ENCODE measurements around the gene GSTM2. TPM values are rescaled to one million over a fixed set of nuclear protein-coding genes. Genes with fewer than 3 reads are reported as not detected.
"Not testable (repeated sequence)": the region's sequence is repeated elsewhere in the genome, so short reads cannot be mapped to it uniquely, and the experiment has no call there.

GSTM2 gene
- total RNA-seq, 2 experiments from 2014 or later = 106 to 107 TPM

GRCh38 chr1:109664671-109665070 is 3.2 kb upstream of the GSTM2 start:
- TF ChIP-seq, protein P1, sequence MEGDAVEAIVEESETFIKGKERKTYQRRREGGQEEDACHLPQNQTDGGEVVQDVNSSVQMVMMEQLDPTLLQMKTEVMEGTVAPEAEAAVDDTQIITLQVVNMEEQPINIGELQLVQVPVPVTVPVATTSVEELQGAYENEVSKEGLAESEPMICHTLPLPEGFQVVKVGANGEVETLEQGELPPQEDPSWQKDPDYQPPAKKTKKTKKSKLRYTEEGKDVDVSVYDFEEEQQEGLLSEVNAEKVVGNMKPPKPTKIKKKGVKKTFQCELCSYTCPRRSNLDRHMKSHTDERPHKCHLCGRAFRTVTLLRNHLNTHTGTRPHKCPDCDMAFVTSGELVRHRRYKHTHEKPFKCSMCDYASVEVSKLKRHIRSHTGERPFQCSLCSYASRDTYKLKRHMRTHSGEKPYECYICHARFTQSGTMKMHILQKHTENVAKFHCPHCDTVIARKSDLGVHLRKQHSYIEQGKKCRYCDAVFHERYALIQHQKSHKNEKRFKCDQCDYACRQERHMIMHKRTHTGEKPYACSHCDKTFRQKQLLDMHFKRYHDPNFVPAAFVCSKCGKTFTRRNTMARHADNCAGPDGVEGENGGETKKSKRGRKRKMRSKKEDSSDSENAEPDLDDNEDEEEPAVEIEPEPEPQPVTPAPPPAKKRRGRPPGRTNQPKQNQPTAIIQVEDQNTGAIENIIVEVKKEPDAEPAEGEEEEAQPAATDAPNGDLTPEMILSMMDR (IDR thresholded peaks at IDR 0.05) = no peak
- intact Hi-C loops (cut with DNase I, micrococcal nuclease) = loop anchor here in 1 of 2 experiments (5.0 kb wide), 1 partner anchor 52 kb away; no protein-coding TSS in a partner anchor
- ChIA-PET CTCF (no interaction called here), POLR2A (no interaction called here)
- no peak overlapping the region for H3K4me3 Mint-ChIP-seq
- no peaks in the 10 kb centered on the region for H3K27me3 ChIP-seq (ENCODE audit: control insufficient read depth in 1 of 2, insufficient read depth in 2 of 2, low read length in 2 of 2)
- no peak overlapping the region for H3K27ac ChIP-seq (ENCODE audit: low read depth in 1 of 2, low read length in 2 of 2)
- no peak overlapping the region for H3K4me3 ChIP-seq (ENCODE audit: low read length)
- peaks cover 27% of the 10 kb centered on the region for H3K36me3 Mint-ChIP-seq (ENCODE audit: low read depth)
- H3K9me3 ChIP-seq (ENCODE audit: control insufficient read depth in 1 of 2, insufficient read depth in 1 of 2, low read length in 2 of 2) = no peaks in the 10 kb centered on the region
- H3K4me1 Mint-ChIP-seq (ENCODE audit: low read depth) = peaks cover 17% of the 10 kb centered on the region
- no peaks in the 10 kb centered on the region for H3K9me3 Mint-ChIP-seq
- DNase-seq (no peak), ATAC-seq (ENCODE audit: poor library complexity) (no peak)
- H3K27ac Mint-ChIP-seq = no peak overlapping the region
- H3K36me3 ChIP-seq (ENCODE audit: insufficient read depth, low read length) = no peaks in the 10 kb centered on the region
- peaks cover 20% of the 10 kb centered on the region for H3K4me1 ChIP-seq (ENCODE audit: insufficient read depth, low read length)
- H3K27me3 Mint-ChIP-seq = no peaks in the 10 kb centered on the region

GRCh38 chr1:109668123-109668775 is 392 bp downstream of the GSTM2 start:
- peaks cover 5% of the 10 kb centered on the region for H3K36me3 Mint-ChIP-seq (ENCODE audit: low read depth)
- peak overlapping the region; percentile 52 for H3K4me3 ChIP-seq (ENCODE audit: low read length)
- CTCF ChIA-PET = no interaction called here
- ATAC-seq (ENCODE audit: poor library complexity) = peak; percentile 38
- H3K36me3 ChIP-seq (ENCODE audit: insufficient read depth, low read length) = no peaks in the 10 kb centered on the region
- intact Hi-C loops (cut with DNase I, micrococcal nuclease) = no loop called here
- H3K4me3 Mint-ChIP-seq = peak overlapping the region; percentile 87
- POLR2A ChIA-PET = interaction anchor here (1.0 to 1.2 kb wide), 2 partner anchors 12 to 19 kb away, joined by 4 to 5 read pairs; partner anchors contain the start of genes GSTM1 and GSTM4
- H3K27me3 Mint-ChIP-seq = no peaks in the 10 kb centered on the region
- H3K27ac ChIP-seq (ENCODE audit: low read depth in 1 of 2, low read length in 2 of 2) = no peak overlapping the region
- H3K27ac Mint-ChIP-seq = peak overlapping the region; percentile 52
- H3K4me1 Mint-ChIP-seq (ENCODE audit: low read depth) = peaks cover 30% of the 10 kb centered on the region
- H3K9me3 ChIP-seq (ENCODE audit: control insufficient read depth in 1 of 2, insufficient read depth in 1 of 2, low read length in 2 of 2) = no peaks in the 10 kb centered on the region
- peaks cover 22% of the 10 kb centered on the region for H3K4me1 ChIP-seq (ENCODE audit: insufficient read depth, low read length)
- TF ChIP-seq, protein P1 (IDR thresholded peaks at IDR 0.05) = no peak
- DNase-seq = no peak
- no peaks in the 10 kb centered on the region for H3K9me3 Mint-ChIP-seq
- no peaks in the 10 kb centered on the region for H3K27me3 ChIP-seq (ENCODE audit: control insufficient read depth in 1 of 2, insufficient read depth in 2 of 2, low read length in 2 of 2)

DNA sequence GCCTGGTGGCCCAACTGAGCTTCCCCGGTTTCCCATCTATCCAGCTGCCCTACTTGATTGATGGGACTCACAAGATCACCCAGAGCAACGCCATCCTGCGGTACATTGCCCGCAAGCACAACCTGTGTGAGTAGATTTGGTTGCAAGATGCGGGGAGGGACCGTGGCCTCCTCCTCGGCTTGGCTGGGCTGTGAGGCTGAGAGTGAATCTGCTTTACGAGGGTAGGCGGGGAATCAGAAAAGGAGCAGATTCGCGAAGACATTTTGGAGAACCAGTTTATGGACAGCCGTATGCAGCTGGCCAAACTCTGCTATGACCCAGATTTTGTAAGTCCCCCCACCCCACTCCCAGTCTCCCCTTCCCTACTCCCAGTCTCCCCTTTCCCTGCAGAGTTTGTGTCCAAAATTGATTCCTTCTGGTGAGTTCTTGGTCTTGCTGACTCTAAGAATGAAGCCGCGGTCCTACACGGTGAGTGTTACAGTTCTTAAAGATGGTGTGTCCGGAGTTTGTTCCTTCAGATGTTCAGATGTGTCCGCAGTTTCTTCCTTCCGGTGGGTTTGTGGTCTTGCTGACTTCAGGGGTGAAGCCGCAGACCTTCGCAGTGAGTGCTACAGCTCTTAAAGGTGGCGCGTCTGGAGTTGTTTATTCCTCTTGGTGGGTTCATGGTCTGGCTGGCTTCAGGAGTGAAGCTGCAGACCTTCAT is 1.5 kb downstream of the GSTM2 start:
- H3K4me1 Mint-ChIP-seq (ENCODE audit: low read depth) = peaks cover 30% of the 10 kb centered on the region

GRCh38 chr1:109669949-109670302 is 2.1 kb downstream of the GSTM2 start:
- H3K9me3 Mint-ChIP-seq; H3K27ac ChIP-seq (ENCODE audit: low read depth in 1 of 2, low read length in 2 of 2); ATAC-seq (ENCODE audit: poor library complexity); intact Hi-C loops (cut with DNase I, micrococcal nuclease); H3K9me3 ChIP-seq (ENCODE audit: control insufficient read depth in 1 of 2, insufficient read depth in 1 of 2, low read length in 2 of 2); H3K27me3 ChIP-seq (ENCODE audit: control insufficient read depth in 1 of 2, insufficient read depth in 2 of 2, low read length in 2 of 2); H3K4me3 ChIP-seq (ENCODE audit: low read length); H3K36me3 Mint-ChIP-seq (ENCODE audit: low read depth); H3K36me3 ChIP-seq (ENCODE audit: insufficient read depth, low read length); H3K27me3 Mint-ChIP-seq: not testable (repeated sequence)
- Mint-ChIP-seq H3K4me3 (peak overlapping the region; percentile 46), H3K27ac (peak overlapping the region; percentile 47), H3K4me1 (ENCODE audit: low read depth) (peaks cover 30% of the 10 kb centered on the region)
- ChIA-PET CTCF (interaction anchor here (1.1 to 1.2 kb wide), 2 partner anchors 30 to 314 kb away, joined by 3 to 4 read pairs; partner anchors contain the start of gene AHCYL1), POLR2A (interaction anchor here (1.1 kb wide), 1 partner anchor 18 kb away, joined by 4 read pairs; the partner anchor contains the start of gene GSTM1)
- peaks cover 22% of the 10 kb centered on the region for H3K4me1 ChIP-seq (ENCODE audit: insufficient read depth, low read length)
- DNase-seq = peak in 1 of 14 experiments; percentile 10

More for the DNA sequence above, 1.5 kb downstream of the GSTM2 start:
- POLR2A ChIA-PET = interaction anchor here (1.1 kb wide), 1 partner anchor 18 kb away, joined by 4 read pairs; the partner anchor contains the start of gene GSTM1
- Histone ChIP-seq H3K4me3 (ENCODE audit: low read length) (peak overlapping the region; percentile 5), H3K27ac (ENCODE audit: low read depth in 1 of 2, low read length in 2 of 2) (no peak overlapping the region), H3K27me3 (ENCODE audit: control insufficient read depth in 1 of 2, insufficient read depth in 2 of 2, low read length in 2 of 2) (no peaks in the 10 kb centered on the region), H3K4me1 (ENCODE audit: insufficient read depth, low read length) (peaks cover 22% of the 10 kb centered on the region), H3K36me3 (ENCODE audit: insufficient read depth, low read length) (no peaks in the 10 kb centered on the region), H3K9me3 (ENCODE audit: control insufficient read depth in 1 of 2, insufficient read depth in 1 of 2, low read length in 2 of 2) (no peaks in the 10 kb centered on the region)
- CTCF ChIA-PET = interaction anchor here (1.1 to 1.2 kb wide), 2 partner anchors 29 to 315 kb away, joined by 3 to 4 read pairs; partner anchors contain the start of gene AHCYL1
- TF ChIP-seq, protein P1 (IDR thresholded peaks at IDR 0.05) = no peak
- ATAC-seq (ENCODE audit: poor library complexity) = no peak
- DNase-seq = peak in 2 of 14 experiments; percentile 26 to 28
- peak overlapping the region; percentile 76 for H3K4me3 Mint-ChIP-seq
- H3K36me3 Mint-ChIP-seq (ENCODE audit: low read depth) = peaks cover 5% of the 10 kb centered on the region
- H3K27ac Mint-ChIP-seq = peak overlapping the region; percentile 47
- intact Hi-C loops (cut with DNase I, micrococcal nuclease) = no loop called here
- no peaks in the 10 kb centered on the region for H3K9me3 Mint-ChIP-seq
- no peaks in the 10 kb centered on the region for H3K27me3 Mint-ChIP-seq

Measured in CD4-positive, alpha-beta T cell (primary cell).